LNCAP (cell line): ENCODE measurements around the gene STBD1.

Experiments
- TF ChIP-seq, protein P1 (sequence below): fragments of 450-650 bp; IDR thresholded peaks from 2 replicates; pipeline ENCODE4 v1.5.1; 2017; ENCODE audit warnings: mild to moderate bottlenecking

Gene STBD1

DNA sequence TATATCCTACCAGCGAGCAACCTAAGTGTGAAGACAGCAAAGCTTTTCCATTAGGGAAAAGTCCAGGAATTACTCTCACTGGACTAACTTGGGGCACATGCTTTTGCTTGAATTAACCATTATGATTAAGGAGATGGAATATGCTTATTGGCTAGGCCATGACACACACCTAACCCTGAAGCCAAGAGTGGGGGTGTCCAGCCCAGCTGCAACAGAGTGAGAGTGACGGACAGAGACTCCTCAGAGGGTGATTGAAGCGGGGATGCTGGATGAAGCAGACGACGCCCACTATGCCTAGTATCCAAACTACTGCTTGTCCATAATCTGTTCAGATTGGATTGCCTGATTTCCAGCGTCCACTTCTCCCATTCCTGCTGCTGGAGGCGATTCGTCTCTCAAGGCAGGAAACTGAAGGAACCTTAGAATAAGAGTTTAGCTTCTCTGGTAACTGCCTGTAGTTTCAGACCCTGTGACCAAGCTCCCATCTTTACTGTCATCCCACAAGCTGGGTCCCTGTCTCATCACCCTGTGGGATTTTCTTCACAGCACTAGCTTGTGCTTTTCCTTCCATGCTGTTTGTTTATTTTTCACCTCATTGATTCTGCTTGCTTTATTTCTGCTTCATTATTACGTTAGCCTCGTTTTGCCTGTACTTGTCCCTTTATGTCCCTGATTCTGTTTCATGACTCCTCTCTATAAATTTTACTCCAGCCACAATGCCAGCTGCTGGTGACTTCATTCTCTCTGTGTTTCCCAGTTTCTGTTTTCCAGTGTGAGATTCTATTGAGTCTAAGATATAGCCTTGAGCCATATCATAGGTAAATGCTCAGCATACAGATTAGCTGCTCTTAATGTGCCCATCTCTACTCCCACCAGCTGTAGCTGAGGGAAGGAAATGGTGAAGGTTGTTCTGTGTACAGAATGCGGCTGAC is 36.0 kb upstream of the STBD1 start:
- TF ChIP-seq, protein P1, sequence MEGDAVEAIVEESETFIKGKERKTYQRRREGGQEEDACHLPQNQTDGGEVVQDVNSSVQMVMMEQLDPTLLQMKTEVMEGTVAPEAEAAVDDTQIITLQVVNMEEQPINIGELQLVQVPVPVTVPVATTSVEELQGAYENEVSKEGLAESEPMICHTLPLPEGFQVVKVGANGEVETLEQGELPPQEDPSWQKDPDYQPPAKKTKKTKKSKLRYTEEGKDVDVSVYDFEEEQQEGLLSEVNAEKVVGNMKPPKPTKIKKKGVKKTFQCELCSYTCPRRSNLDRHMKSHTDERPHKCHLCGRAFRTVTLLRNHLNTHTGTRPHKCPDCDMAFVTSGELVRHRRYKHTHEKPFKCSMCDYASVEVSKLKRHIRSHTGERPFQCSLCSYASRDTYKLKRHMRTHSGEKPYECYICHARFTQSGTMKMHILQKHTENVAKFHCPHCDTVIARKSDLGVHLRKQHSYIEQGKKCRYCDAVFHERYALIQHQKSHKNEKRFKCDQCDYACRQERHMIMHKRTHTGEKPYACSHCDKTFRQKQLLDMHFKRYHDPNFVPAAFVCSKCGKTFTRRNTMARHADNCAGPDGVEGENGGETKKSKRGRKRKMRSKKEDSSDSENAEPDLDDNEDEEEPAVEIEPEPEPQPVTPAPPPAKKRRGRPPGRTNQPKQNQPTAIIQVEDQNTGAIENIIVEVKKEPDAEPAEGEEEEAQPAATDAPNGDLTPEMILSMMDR, result no peak

DNA sequence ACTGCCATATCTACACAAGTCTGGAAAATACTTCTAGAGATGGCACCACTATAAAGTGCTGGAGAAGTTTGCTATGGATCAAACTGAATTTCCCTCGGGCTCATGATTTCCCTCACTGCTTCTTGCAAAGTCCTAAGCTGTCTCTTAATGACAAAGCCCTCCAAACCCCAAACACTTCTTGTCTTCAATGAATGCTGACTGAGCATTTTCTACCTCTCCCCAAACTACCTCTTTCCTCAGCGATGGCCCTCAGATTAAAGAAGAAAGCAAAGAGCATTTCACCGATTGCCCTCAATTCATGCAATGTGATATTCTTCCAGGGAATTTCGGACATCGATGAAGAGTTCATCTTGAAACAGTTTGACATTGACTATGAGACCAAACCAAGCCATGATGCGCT is 35.3 kb upstream of the STBD1 start:
- TF ChIP-seq, protein P1, result no peak

GRCh38 chr4:76272073-76272472 is 34.5 kb upstream of the STBD1 start:
- TF ChIP-seq, protein P1, result no peak

- TF ChIP-seq, protein P1, result no peak
Measured at GRCh38 chr4:76272582-76272981, 34.0 kb upstream of the STBD1 start.

- TF ChIP-seq, protein P1, result no peak
Measured at GRCh38 chr4:76272999-76273398, 33.5 kb upstream of the STBD1 start.

- TF ChIP-seq, protein P1, result no peak
Measured at GRCh38 chr4:76275486-76276124, 30.9 kb upstream of the STBD1 start.

DNA sequence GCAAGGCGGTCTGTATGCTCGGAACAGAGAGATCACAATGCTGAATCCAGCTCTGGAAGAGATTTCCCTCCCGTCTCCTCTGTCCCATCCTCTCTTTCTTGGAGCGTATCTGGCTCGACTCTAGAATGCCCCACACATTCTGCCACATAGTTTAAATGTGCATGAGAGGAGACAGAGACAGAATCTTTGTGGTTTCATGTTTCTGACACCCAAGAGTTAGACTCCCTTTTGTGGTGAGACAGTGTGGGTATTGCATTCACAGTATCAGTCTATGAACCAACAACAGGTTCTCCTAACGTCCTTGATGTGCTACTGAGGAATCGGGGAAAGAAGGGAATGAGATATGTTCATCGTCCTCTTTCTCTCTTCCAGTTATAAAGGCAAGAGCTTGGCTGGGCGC is 29.7 kb upstream of the STBD1 start:
- TF ChIP-seq, protein P1, result no peak
